Neural progenitor cell (in vitro differentiated cells): ENCODE data around the gene PHF12. TPM values are rescaled to one million over a fixed set of nuclear protein-coding genes. Genes with fewer than 3 reads are reported as not detected.

ENCODE experiments used
- DNase-seq: peaks from one replicate; pipeline ENCODE4 v3.0.0-alpha.2; 2016; ENCODE audit warnings: low spot score
- H2AFZ ChIP-seq: fragments of 200-600 bp; sonication (generic); replicated peaks from 2 replicates; pipeline ENCODE4 v1.6.1; 2016; ENCODE audit warnings: antibody characterized with exemption
- H3F3A ChIP-seq: fragments of 200-600 bp; sonication (generic); 2 replicates; pipeline ENCODE4 v1.6.1; 2016; ENCODE audit warnings: antibody characterized with exemption, low read depth
- H3K27ac ChIP-seq: fragments of 200-600 bp; sonication (generic); 2 replicates; pipeline ENCODE4 v1.5.1; 2016; ENCODE audit warnings: mild to moderate bottlenecking
- H3K27me3 ChIP-seq: fragments of 200-600 bp; sonication (generic); 2 replicates; pipeline ENCODE4 v1.6.1; 2016; ENCODE audit warnings: mild to moderate bottlenecking, moderate library complexity
- H3K36me3 ChIP-seq: fragments of 200-600 bp; sonication (generic); 2 replicates; pipeline ENCODE4 v1.5.1; 2016
- H3K4me1 ChIP-seq: fragments of 200-600 bp; sonication (generic); 2 replicates; pipeline ENCODE4 v1.6.1; 2016; ENCODE audit warnings: mixed run types
- H3K4me2 ChIP-seq: fragments of 200-600 bp; sonication (generic); 2 replicates; pipeline ENCODE4 v1.6.1; 2016
- H3K4me3 ChIP-seq: fragments of 200-600 bp; sonication (generic); 2 replicates; pipeline ENCODE4 v1.5.1; 2016
- H3K79me2 ChIP-seq: fragments of 200-600 bp; sonication (generic); 2 replicates; pipeline ENCODE4 v1.6.1; 2016; ENCODE audit warnings: low read depth
- H3K9ac ChIP-seq: fragments of 200-600 bp; sonication (generic); 2 replicates; pipeline ENCODE4 v1.6.1; 2016
- H3K9me3 ChIP-seq: fragments of 200-600 bp; sonication (generic); 2 replicates; pipeline ENCODE4 v1.5.1; 2016; ENCODE audit warnings: low read depth
- H4K20me1 ChIP-seq: fragments of 200-600 bp; sonication (generic); 2 replicates; pipeline ENCODE4 v1.6.1; 2016; ENCODE audit warnings: low read depth
- H3K27ac Mint-ChIP-seq: 3 replicates; pipeline ENCODE4 v1.8.0; 2021; ENCODE audit warnings: mixed read lengths
- H3K27me3 Mint-ChIP-seq: 2 replicates; pipeline ENCODE4 v1.8.0; 2022; ENCODE audit warnings: low read depth, mild to moderate bottlenecking, inconsistent platforms, moderate library complexity, mixed read lengths; ENCODE audit not compliant: insufficient read depth
- H3K36me3 Mint-ChIP-seq: 3 replicates; pipeline ENCODE4 v1.8.0; 2021; ENCODE audit warnings: mixed read lengths
- H3K4me1 Mint-ChIP-seq: 3 replicates; pipeline ENCODE4 v1.8.0; 2021; ENCODE audit warnings: mixed read lengths
- H3K4me3 Mint-ChIP-seq: 3 replicates; pipeline ENCODE4 v1.8.0; 2021; ENCODE audit warnings: mild to moderate bottlenecking, moderate library complexity, mixed read lengths
- H3K9me3 Mint-ChIP-seq: 3 replicates; pipeline ENCODE4 v1.8.0; 2020; ENCODE audit warnings: mixed read lengths
- EZH2 ChIP-seq: fragments of 200-600 bp; sonication (generic); IDR thresholded peaks from 2 replicates; pipeline ENCODE4 v1.6.1; 2017; ENCODE audit warnings: antibody characterized with exemption, mild to moderate bottlenecking, moderate library complexity
- EZH2phosphoT487 ChIP-seq: fragments of 200-600 bp; sonication (generic); IDR thresholded peaks from 2 replicates; pipeline ENCODE4 v1.6.1; 2017; ENCODE audit warnings: antibody characterized with exemption
- total RNA-seq: library from RNA; depleted of rRNA; stranded (reverse); fragments of >200 nt; gene quantifications from 2 replicates; pipeline ENCODE4 v1.2.3, GENCODE V29; 2015; ENCODE audit warnings: low replicate concordance
- TF ChIP-seq, protein P1 (sequence below): fragments of 200-600 bp; sonication (generic); IDR thresholded peaks from 2 replicates; pipeline ENCODE4 v1.5.1; 2017; ENCODE audit warnings: antibody characterized with exemption, mild to moderate bottlenecking

The PHF12 gene
- total RNA-seq, 1 donor from 2014 or later, result 49.1 TPM

DNA sequence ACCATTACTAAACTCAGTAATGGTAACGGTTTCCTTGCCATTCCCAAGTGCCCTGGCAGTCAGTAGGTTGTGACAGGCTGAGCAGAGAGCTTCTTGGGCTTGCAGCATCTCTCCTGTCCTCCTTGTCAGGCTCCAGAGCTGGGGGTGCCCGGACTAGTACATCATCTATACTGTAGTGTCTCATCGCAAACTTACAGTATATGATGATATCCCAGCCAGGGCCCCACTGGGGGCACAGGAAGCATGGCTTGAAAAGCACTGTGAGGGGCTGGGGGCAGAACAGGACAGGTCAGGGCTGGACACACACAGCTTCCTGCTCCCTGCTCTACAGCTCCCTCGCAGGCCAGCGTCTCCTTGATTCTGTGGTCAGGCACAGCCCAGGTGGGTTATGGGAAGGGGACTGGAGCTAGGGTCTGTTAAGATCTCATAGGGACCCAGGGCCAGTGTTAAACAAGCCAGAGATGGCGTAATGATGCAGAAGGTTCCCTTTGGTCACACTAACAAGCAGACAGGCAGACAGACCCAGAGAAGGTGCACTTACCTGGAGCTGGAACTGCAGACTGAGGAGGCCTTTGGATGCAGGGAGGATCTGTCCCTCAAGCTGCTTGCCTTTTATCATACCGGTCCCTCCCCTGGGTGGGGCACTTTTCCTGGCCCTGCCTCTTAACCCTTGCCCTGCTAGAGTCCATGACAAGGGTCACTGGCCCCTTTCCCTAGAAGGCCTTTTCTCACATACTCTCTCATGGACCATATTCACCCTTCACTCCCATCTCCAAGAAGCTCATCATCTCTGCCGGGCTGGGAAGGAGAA, 89.7 kb downstream of the PHF12 start:
- H3K27me3 ChIP-seq, result no peaks in the 10 kb centered on the region
- H2AFZ ChIP-seq, result no peak overlapping the region
- no peak overlapping the region for H3K4me2 ChIP-seq
- peaks cover 2% of the 10 kb centered on the region for H3K27me3 Mint-ChIP-seq
- H3K4me3 Mint-ChIP-seq, result no peak overlapping the region
- no peak overlapping the region for H3K27ac Mint-ChIP-seq
- DNase-seq, result no peak
- H3K27ac ChIP-seq, result no peak overlapping the region
- no peaks in the 10 kb centered on the region for H4K20me1 ChIP-seq
- peaks cover 15% of the 10 kb centered on the region for H3K36me3 Mint-ChIP-seq
- no peaks in the 10 kb centered on the region for H3K9me3 ChIP-seq
- no peaks in the 10 kb centered on the region for H3K36me3 ChIP-seq
- no peaks in the 10 kb centered on the region for H3K79me2 ChIP-seq
- no peaks in the 10 kb centered on the region for H3K4me1 Mint-ChIP-seq
- no peak overlapping the region for H3K4me3 ChIP-seq
- TF ChIP-seq EZH2phosphoT487 (no peak), EZH2 (no peak)
- TF ChIP-seq, protein P1, sequence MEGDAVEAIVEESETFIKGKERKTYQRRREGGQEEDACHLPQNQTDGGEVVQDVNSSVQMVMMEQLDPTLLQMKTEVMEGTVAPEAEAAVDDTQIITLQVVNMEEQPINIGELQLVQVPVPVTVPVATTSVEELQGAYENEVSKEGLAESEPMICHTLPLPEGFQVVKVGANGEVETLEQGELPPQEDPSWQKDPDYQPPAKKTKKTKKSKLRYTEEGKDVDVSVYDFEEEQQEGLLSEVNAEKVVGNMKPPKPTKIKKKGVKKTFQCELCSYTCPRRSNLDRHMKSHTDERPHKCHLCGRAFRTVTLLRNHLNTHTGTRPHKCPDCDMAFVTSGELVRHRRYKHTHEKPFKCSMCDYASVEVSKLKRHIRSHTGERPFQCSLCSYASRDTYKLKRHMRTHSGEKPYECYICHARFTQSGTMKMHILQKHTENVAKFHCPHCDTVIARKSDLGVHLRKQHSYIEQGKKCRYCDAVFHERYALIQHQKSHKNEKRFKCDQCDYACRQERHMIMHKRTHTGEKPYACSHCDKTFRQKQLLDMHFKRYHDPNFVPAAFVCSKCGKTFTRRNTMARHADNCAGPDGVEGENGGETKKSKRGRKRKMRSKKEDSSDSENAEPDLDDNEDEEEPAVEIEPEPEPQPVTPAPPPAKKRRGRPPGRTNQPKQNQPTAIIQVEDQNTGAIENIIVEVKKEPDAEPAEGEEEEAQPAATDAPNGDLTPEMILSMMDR, result no peak
- H3K9me3 Mint-ChIP-seq, result no peaks in the 10 kb centered on the region
- H3K9ac ChIP-seq, result no peak overlapping the region
- H3F3A ChIP-seq, result no peaks in the 10 kb centered on the region
- no peaks in the 10 kb centered on the region for H3K4me1 ChIP-seq

DNA sequence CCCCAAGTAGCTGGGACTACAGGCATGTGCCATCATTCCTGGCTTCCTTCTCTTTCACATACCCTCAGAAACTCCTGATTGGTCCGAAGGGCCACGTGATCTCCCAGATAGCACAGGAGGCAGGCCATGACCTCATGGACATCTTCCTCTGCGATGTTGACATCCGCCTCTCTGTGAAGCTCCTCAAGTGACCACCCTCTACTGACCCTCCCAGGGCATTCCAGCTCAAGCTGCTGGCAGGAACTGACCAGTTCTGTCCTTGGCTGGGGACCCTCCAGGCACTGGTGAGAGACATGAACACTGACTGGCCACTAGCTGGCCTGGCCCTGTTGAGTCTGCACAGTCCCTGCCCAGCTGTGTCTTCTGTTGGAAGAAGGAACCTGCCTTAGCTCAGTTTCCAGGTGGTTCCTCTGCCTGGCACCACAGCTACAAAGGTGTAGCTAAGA, 90.9 kb downstream of the PHF12 start:
- Mint-ChIP-seq H3K9me3 (no peaks in the 10 kb centered on the region), H3K27ac (no peak overlapping the region), H3K4me3 (no peak overlapping the region), H3K27me3 (peaks cover 2% of the 10 kb centered on the region), H3K36me3 (peaks cover 17% of the 10 kb centered on the region), H3K4me1 (peaks cover 7% of the 10 kb centered on the region)
- H3K27me3 ChIP-seq, result no peaks in the 10 kb centered on the region
- H2AFZ ChIP-seq, result no peak overlapping the region
- no peak overlapping the region for H3K27ac ChIP-seq
- H4K20me1 ChIP-seq, result no peaks in the 10 kb centered on the region
- H3K9me3 ChIP-seq, result no peaks in the 10 kb centered on the region
- DNase-seq, result no peak
- H3K4me2 ChIP-seq, result no peak overlapping the region
- H3K79me2 ChIP-seq, result peaks cover 10% of the 10 kb centered on the region
- no peaks in the 10 kb centered on the region for H3F3A ChIP-seq
- H3K4me1 ChIP-seq, result peaks cover 5% of the 10 kb centered on the region
- no peak for TF ChIP-seq EZH2
- no peak for TF ChIP-seq EZH2phosphoT487
- TF ChIP-seq, protein P1, result no peak
- no peaks in the 10 kb centered on the region for H3K36me3 ChIP-seq
- no peak overlapping the region for H3K4me3 ChIP-seq
- no peak overlapping the region for H3K9ac ChIP-seq

DNA sequence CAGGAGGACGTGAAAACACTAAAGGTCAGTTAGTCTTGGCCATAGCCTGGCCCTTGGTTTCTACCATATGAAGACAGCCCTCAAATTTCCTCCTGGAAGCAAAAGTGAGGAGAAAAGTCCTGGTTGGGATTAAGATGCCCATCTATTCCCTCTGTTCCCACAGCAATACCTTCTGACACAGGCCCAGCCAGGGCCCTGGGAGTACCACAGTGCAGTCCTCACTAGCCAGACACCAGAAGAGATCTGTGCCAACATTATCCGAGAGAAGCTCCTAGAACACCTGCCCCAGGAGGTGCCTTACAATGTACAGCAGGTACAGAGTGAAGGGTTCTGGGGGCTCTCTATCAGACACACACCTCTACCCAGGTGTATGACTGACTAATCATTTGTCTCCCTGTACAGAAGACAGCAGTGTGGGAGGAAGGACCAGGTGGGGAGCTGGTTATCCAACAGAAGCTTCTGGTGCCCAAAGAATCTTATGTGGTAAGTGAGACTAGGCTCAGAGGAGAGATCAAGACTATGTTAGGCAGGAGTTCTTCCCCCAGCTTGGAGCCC, 92.4 kb downstream of the PHF12 start:
- no peak overlapping the region for H3K9ac ChIP-seq
- H3K4me1 Mint-ChIP-seq, result peaks cover 16% of the 10 kb centered on the region
- H3K27me3 Mint-ChIP-seq, result peaks cover 2% of the 10 kb centered on the region
- peaks cover 5% of the 10 kb centered on the region for H3F3A ChIP-seq
- H2AFZ ChIP-seq, result no peak overlapping the region
- peaks cover 5% of the 10 kb centered on the region for H3K4me1 ChIP-seq
- H3K4me2 ChIP-seq, result no peak overlapping the region
- no peaks in the 10 kb centered on the region for H3K27me3 ChIP-seq
- H4K20me1 ChIP-seq, result no peaks in the 10 kb centered on the region
- no peaks in the 10 kb centered on the region for H3K9me3 ChIP-seq
- H3K27ac Mint-ChIP-seq, result no peak overlapping the region
- no peak overlapping the region for H3K4me3 Mint-ChIP-seq
- no peak overlapping the region for H3K27ac ChIP-seq
- no peak for DNase-seq
- H3K36me3 Mint-ChIP-seq, result peaks cover 17% of the 10 kb centered on the region
- H3K79me2 ChIP-seq, result peaks cover 15% of the 10 kb centered on the region
- H3K36me3 ChIP-seq, result no peaks in the 10 kb centered on the region
- no peak for TF ChIP-seq EZH2
- no peak for TF ChIP-seq EZH2phosphoT487
- H3K4me3 ChIP-seq, result no peak overlapping the region
- H3K9me3 Mint-ChIP-seq, result no peaks in the 10 kb centered on the region
